Measurements from ENCODE around the gene ACP1.

GRCh38 chr2:285531-285930, 20.8 kb downstream of the ACP1 start:
- TF ChIP-seq CTCF (IDR thresholded peaks at IDR 0.05; ENCODE audit: borderline replicate concordance, extremely low read depth, low read length, poor library complexity, severe bottlenecking) (no peak), EZH2 (IDR thresholded peaks at IDR 0.05; ENCODE audit: borderline replicate concordance, low read depth, low read length, severe bottlenecking) (no peak)
